Tibial nerve (tissue), 4 donors: ENCODE results near the gene CALML5. TPM values are rescaled to one million over a fixed set of nuclear protein-coding genes. Genes with fewer than 3 reads are reported as not detected.

Experiments
- DNase-seq, 2 donors: peaks; one replicate each; pipeline ENCODE4 v3.0.0-alpha.2; 2019; ENCODE audit warnings: low spot score in 2 of 2
- H3K27ac ChIP-seq, 4 donors: fragments of 200-600 bp; sonication (generic) in 3 of 4; one replicate each; pipeline ENCODE4 v1.5.1; 2017 to 2019; ENCODE audit warnings: mild to moderate bottlenecking in 1 of 4
- H3K27me3 ChIP-seq, 2 donors: fragments of 200-600 bp; sonication (generic) in 1 of 2; one replicate each; pipeline versions ENCODE4 v1.5.1 to v1.6.0; 2017 to 2019
- H3K36me3 ChIP-seq, 3 donors: fragments of 200-600 bp; sonication (generic); one replicate each; pipeline ENCODE4 v1.5.1; 2018 to 2019
- H3K4me1 ChIP-seq, 4 donors: fragments of 200-600 bp; sonication (generic) in 3 of 4; one replicate each; pipeline ENCODE4 v1.5.1; 2017 to 2019
- H3K4me3 ChIP-seq, 4 donors: fragments of 200-600 bp; sonication (generic) in 3 of 4; one replicate each; pipeline ENCODE4 v1.5.1; 2017 to 2019; ENCODE audit warnings: mild to moderate bottlenecking in 1 of 4, moderate library complexity in 1 of 4
- H3K9me3 ChIP-seq, 4 donors: fragments of 200-600 bp; sonication (generic) in 3 of 4; one replicate each; pipeline ENCODE4 v1.5.1; 2017 to 2019
- CTCF ChIP-seq, 5 experiments: fragments of 200-600 bp in 3 of 5; fragments of 450-650 bp in 2 of 5; sonication (generic) in 3 of 5; IDR thresholded peaks; one replicate each; pipeline ENCODE4 v1.5.1; 2016 to 2019; ENCODE audit warnings: antibody characterized with exemption in 5 of 5, mild to moderate bottlenecking in 3 of 5, moderate library complexity in 2 of 5
- EP300 ChIP-seq, 2 donors: sonication (generic); formaldehyde crosslinking; IDR thresholded peaks; one replicate each; pipeline ENCODE4 v1.6.1; 2017; ENCODE audit warnings: antibody characterized with exemption in 2 of 2, mild to moderate bottlenecking in 1 of 2
- POLR2A ChIP-seq, 2 donors: fragments of 450-650 bp; IDR thresholded peaks; one replicate each; pipeline ENCODE4 v1.6.1; 2017; ENCODE audit warnings: antibody characterized with exemption in 2 of 2, mild to moderate bottlenecking in 2 of 2, moderate library complexity in 2 of 2
- WGBS, 2 donors: methylation state at CpG; one replicate each; pipeline ENCODE4 v1.1.5; 2018; 5-methylcytosine and 5-hydroxymethylcytosine counted together
- total RNA-seq, 4 donors: library from RNA; depleted of rRNA; stranded (reverse); fragments of >200 nt; gene quantifications; one replicate each; pipeline ENCODE4 v1.1.0, GENCODE V29; 2016

CALML5 gene
- total RNA-seq, 4 donors from 2014 or later: not detected

DNA sequence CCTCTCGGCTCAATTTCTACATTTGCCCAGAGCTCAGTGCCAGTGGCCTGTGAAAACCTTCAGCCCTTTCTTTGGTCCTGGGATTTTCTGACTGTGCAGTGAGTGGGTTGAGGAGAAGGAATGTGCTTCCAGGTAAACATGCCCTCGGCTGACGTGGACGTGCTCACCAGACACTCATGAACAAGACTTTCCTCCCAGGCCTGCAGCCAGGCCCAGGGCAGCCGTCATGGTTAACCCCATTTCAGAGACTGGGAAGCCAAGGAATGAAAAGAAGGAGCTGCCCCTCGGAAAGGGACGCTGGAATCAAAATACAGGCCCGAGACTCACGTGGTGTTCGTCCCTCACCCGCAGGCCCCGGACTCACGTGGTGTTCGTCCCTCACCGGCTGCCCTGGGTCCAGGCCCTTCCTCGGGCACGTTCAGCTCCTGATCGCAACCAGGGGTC lies 8.8 kb upstream of the CALML5 start:
- Histone ChIP-seq H3K27me3 (no peaks in the 10 kb centered on the region), H3K27ac (no peak overlapping the region), H3K36me3 (no peaks in the 10 kb centered on the region), H3K4me1 (no peaks in the 10 kb centered on the region), H3K9me3 (no peaks in the 10 kb centered on the region), H3K4me3 (no peak overlapping the region)
- WGBS, 2 donors: 88 to 94% methylated on average over 18 of the region's 18 CpGs
- no peak for DNase-seq
- TF ChIP-seq CTCF (IDR thresholded peaks at IDR 0.05) (no peak), EP300 (IDR thresholded peaks at IDR 0.05) (no peak), POLR2A (IDR thresholded peaks at IDR 0.05) (no peak)

DNA sequence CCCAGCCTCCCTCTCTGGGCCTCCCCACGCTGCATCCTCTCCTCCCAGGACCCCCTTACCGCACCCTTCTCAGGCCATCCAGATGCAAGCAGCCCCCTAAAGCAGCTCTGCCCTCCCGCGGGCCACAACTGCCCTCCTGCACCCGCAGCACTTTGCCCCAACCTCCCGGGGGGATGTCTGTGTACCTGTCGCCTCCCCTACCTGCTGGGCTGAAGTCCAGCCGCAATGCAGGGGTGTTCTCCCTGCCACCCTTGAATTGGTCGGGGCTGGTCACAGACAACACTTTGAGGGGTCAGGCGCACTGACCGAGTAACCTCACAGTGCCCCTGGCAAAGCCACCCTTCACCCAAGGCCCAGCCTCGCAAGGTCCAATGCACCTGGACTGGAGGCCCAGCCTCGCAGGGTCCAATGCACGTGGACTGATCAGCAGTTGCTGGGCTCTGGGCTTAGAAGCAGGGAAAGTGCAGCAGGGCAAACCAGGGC lies 8.3 kb upstream of the CALML5 start:
- no peak overlapping the region for H3K4me3 ChIP-seq
- DNase-seq: no peak
- no peaks in the 10 kb centered on the region for H3K27me3 ChIP-seq
- TF ChIP-seq POLR2A (IDR thresholded peaks at IDR 0.05) (no peak), EP300 (IDR thresholded peaks at IDR 0.05) (no peak), CTCF (IDR thresholded peaks at IDR 0.05) (no peak)
- H3K4me1 ChIP-seq: no peaks in the 10 kb centered on the region
- no peaks in the 10 kb centered on the region for H3K9me3 ChIP-seq
- no peak overlapping the region for H3K27ac ChIP-seq
- H3K36me3 ChIP-seq: no peaks in the 10 kb centered on the region
- 87 to 95% methylated on average over 10 to 14 of the region's 14 CpGs for WGBS, 2 donors

DNA sequence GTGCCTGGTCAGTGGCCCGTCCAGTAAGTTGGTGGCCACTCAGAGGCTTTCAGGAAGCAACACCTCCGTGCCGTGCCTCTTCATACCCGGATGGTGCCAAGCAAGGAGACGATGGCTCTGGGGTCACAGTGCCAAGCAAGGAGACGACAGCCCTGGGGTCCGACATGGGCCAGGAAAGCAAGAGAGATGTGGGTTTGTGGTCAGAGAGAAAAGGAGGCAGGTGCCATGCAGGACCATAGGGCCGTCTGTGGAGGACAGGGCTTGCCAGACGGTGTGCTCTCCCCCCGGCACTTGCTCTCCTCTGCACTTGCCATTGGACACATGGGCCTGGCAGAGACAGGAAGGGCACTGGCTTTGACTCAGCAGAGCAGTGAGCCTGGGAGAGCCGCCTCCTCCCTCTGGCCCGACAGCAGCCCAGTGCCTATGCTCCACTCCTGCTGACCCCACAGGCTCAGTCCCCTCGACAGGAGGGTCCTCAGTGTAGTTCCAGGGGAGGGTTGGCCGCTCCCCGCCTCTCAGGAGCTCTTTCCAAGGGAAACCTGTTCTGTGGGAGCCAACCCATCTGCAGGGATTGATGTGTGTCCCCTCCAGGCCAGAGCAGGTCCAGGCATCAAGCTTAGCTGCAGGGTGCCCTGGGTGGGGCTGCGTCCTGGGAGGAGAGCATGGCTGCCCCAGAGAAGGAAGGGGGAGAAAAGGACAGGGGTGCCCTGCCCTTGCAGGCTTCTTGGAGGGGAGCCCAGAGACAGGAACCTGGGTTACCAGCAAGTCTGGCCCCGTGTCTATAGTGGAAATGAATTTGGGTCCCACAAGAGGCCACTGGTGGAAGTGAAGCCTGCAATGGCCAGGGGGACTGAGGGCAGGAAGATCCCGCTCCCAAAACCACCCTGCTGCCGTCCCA lies 7.6 kb upstream of the CALML5 start:
- no peaks in the 10 kb centered on the region for H3K4me1 ChIP-seq
- no peaks in the 10 kb centered on the region for H3K27me3 ChIP-seq
- no peak overlapping the region for H3K27ac ChIP-seq
- no peaks in the 10 kb centered on the region for H3K36me3 ChIP-seq
- DNase-seq: no peak
- WGBS, 2 donors: 87 to 91% methylated on average over 17 of the region's 19 CpGs
- no peaks in the 10 kb centered on the region for H3K9me3 ChIP-seq
- H3K4me3 ChIP-seq: no peak overlapping the region
- TF ChIP-seq EP300 (IDR thresholded peaks at IDR 0.05) (no peak), CTCF (IDR thresholded peaks at IDR 0.05) (no peak), POLR2A (IDR thresholded peaks at IDR 0.05) (no peak)

GRCh38 chr10:5506246-5506645 lies 6.9 kb upstream of the CALML5 start:
- no peak for TF ChIP-seq EP300 (IDR thresholded peaks at IDR 0.05)
- Histone ChIP-seq H3K4me1 (no peaks in the 10 kb centered on the region), H3K36me3 (no peaks in the 10 kb centered on the region), H3K27ac (no peak overlapping the region), H3K4me3 (no peak overlapping the region), H3K27me3 (no peaks in the 10 kb centered on the region), H3K9me3 (peaks cover 0 to 4% (median 0%) of the 10 kb centered on the region in 4 donors)
- DNase-seq: no peak
- WGBS, 2 donors: 66 to 71% methylated on average over 2 of the region's 2 CpGs

DNA sequence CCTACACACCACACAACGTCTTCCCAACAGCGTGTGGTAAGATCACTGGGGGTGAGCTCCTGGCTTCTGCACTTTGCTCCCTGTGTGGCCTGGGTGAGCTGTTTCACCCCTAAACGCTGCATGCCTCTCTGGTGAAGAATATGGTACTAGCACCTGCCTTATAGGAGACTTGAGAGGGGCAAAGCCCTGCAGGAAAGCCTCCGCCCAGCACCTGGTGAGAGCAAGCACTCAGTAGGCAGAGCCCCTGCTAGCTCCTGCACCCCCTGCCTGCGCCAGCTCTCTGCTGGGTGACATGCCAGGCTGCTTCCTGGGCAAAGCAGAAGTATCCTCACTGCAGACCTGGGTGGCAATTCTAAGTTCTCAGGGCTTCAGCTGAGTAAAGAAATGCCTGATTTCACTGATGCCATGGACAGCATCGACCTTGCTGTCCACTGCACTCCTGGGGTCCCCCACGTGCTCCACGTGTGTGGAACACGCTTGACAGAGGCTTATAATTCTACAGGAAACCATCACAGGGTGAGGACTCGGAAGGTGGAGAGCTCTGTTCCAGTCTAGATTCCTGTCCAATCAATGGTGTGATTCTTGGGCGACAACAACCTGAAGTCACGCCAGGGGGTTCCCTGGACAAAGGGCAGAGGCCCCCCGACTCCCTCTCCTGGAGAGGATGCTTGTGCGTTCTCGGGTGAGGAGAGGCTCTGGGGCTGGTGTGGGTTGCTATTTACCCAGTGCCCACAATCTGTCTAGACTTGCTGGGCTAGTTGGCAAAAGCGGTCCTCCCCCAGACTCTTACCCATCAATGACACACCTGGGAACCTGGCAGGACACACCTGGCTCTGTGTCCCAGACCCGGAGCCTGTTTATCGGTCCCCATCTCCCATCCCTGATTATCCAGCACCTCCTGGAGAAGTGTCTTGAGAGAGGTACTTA lies 5.0 kb upstream of the CALML5 start:
- H3K9me3 ChIP-seq: peaks cover 0 to 4% (median 0%) of the 10 kb centered on the region in 4 donors
- H3K27ac ChIP-seq: no peak overlapping the region
- TF ChIP-seq POLR2A (IDR thresholded peaks at IDR 0.05): no peak
- TF ChIP-seq CTCF (IDR thresholded peaks at IDR 0.05): no peak
- TF ChIP-seq EP300 (IDR thresholded peaks at IDR 0.05): no peak
- WGBS, 2 donors: 76 to 78% methylated on average over 18 of the region's 18 CpGs
- H3K4me1 ChIP-seq: no peaks in the 10 kb centered on the region
- H3K36me3 ChIP-seq: no peaks in the 10 kb centered on the region
- no peak for DNase-seq
- H3K4me3 ChIP-seq: no peak overlapping the region
- H3K27me3 ChIP-seq: no peaks in the 10 kb centered on the region
